ENCODE data around the gene PTPRM.

The PTPRM gene

DNA sequence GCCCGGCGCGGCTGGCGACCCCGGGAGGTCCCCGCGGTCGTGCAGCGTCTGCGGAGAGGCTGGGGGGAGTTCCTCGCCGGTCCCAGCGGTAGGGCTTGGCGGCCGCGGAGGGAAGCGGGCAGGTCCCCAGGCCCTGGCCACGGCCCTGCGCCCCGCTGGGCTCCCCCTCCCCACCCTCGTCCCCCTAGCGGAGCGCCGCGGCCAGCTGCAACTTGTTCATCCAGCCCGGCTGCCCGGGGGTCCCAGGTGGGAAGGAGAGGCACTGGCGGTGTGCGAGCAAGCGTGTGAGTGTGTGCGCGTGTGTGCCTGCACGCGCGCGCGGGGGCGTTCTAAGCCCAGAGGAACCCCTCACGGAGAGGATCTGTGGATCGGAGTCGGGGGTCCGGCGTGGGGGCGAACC is 1.3 kb downstream of the PTPRM start (continued):
- TF ChIP-seq, protein P1, sequence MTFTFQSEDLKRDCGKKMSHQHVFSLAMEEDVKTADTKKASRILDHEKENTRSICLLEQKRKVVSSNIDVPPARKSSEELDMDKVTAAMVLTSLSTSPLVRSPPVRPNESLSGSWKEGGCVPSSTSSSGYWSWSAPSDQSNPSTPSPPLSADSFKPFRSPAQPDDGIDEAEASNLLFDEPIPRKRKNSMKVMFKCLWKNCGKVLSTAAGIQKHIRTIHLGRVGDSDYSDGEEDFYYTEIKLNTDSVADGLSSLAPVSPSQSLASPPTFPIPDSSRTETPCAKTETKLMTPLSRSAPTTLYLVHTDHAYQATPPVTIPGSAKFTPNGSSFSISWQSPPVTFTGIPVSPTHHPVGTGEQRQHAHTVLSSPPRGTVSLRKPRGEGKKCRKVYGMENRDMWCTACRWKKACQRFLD (tag by site-specific recombination; IDR thresholded peaks at IDR 0.05): no peak
- TF ChIP-seq TRIM28 (IDR thresholded peaks at IDR 0.05; ENCODE audit: borderline replicate concordance, low read length) (no peak), OVOL3 (tag by site-specific recombination; IDR thresholded peaks at IDR 0.05) (no peak), ZNF23 (tag by site-specific recombination; IDR thresholded peaks at IDR 0.05; ENCODE audit: borderline replicate concordance) (no peak), FEZF1 (tag by site-specific recombination; IDR thresholded peaks at IDR 0.05) (no peak), ZBTB17 (tag by site-specific recombination; IDR thresholded peaks at IDR 0.05) (no peak), ZIC2 (tag by site-specific recombination; IDR thresholded peaks at IDR 0.05) (peak; percentile 95), ZNF133 (tag by site-specific recombination; IDR thresholded peaks at IDR 0.05) (no peak), ZNF624 (tag by site-specific recombination; IDR thresholded peaks at IDR 0.05) (no peak), ZNF664 (tag by site-specific recombination; IDR thresholded peaks at IDR 0.05) (no peak), ZNF121 (tag by site-specific recombination; IDR thresholded peaks at IDR 0.05) (no peak), GLIS1 (tag by site-specific recombination; IDR thresholded peaks at IDR 0.05) (peak; percentile 81), KLF9 (tag by site-specific recombination; IDR thresholded peaks at IDR 0.05; ENCODE audit: low read depth) (peak; percentile 43; the same call in 1 of the 2 replicates), HOXA7 (CRISPR knock-in tag; IDR thresholded peaks at IDR 0.05; ENCODE audit: borderline replicate concordance) (no peak), ZNF214 (tag by site-specific recombination; IDR thresholded peaks at IDR 0.05; ENCODE audit: borderline replicate concordance) (no peak), ZNF335 (tag by site-specific recombination; conservative IDR thresholded peaks at IDR 0.05) (peak; percentile 70), ZBTB20 (tag by site-specific recombination; IDR thresholded peaks at IDR 0.05) (peak; percentile 56; the same call in 1 of the 2 replicates), ZFHX2 (tag by site-specific recombination; conservative IDR thresholded peaks at IDR 0.05) (peak; percentile 63), ZNF747 (tag by site-specific recombination; IDR thresholded peaks at IDR 0.05) (no peak), ZNF544 (tag by site-specific recombination; IDR thresholded peaks at IDR 0.05) (no peak), ZNF548 (tag by site-specific recombination; IDR thresholded peaks at IDR 0.05) (no peak), ZNF654 (tag by site-specific recombination; IDR thresholded peaks at IDR 0.05; ENCODE audit: low read depth) (no peak), GLIS2 (tag by site-specific recombination; IDR thresholded peaks at IDR 0.05) (peak; percentile 85; the same call in 1 of the 2 replicates), PRDM1 (tag by site-specific recombination; IDR thresholded peaks at IDR 0.05) (no peak), ZEB2 (tag by site-specific recombination; IDR thresholded peaks at IDR 0.05) (peak; percentile 43), ZNF561 (tag by site-specific recombination; IDR thresholded peaks at IDR 0.05; ENCODE audit: borderline replicate concordance) (no peak)
- TF ChIP-seq, protein P2, sequence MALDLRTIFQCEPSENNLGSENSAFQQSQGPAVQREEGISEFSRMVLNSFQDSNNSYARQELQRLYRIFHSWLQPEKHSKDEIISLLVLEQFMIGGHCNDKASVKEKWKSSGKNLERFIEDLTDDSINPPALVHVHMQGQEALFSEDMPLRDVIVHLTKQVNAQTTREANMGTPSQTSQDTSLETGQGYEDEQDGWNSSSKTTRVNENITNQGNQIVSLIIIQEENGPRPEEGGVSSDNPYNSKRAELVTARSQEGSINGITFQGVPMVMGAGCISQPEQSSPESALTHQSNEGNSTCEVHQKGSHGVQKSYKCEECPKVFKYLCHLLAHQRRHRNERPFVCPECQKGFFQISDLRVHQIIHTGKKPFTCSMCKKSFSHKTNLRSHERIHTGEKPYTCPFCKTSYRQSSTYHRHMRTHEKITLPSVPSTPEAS (tag by site-specific recombination; IDR thresholded peaks at IDR 0.05): peak; percentile 80
- TF ChIP-seq, protein P3, sequence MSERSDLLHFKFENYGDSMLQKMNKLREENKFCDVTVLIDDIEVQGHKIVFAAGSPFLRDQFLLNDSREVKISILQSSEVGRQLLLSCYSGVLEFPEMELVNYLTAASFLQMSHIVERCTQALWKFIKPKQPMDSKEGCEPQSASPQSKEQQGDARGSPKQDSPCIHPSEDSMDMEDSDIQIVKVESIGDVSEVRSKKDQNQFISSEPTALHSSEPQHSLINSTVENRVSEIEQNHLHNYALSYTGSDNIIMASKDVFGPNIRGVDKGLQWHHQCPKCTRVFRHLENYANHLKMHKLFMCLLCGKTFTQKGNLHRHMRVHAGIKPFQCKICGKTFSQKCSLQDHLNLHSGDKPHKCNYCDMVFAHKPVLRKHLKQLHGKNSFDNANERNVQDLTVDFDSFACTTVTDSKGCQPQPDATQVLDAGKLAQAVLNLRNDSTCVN (tag by site-specific recombination; optimal IDR thresholded peaks at IDR 0.05): peak; percentile 72
- TF ChIP-seq, protein P4, sequence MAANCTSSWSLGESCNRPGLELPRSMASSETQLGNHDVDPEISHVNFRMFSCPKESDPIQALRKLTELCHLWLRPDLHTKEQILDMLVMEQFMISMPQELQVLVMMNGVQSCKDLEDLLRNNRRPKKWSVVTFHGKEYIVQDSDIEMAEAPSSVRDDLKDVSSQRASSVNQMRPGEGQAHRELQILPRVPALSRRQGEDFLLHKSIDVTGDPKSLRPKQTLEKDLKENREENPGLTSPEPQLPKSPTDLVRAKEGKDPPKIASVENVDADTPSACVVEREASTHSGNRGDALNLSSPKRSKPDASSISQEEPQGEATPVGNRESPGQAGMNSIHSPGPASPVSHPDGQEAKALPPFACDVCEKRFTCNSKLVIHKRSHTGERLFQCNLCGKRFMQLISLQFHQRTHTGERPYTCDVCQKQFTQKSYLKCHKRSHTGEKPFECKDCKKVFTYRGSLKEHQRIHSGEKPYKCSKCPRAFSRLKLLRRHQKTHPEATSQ (tag by site-specific recombination; IDR thresholded peaks at IDR 0.05): no peak
- TF ChIP-seq, protein P5, sequence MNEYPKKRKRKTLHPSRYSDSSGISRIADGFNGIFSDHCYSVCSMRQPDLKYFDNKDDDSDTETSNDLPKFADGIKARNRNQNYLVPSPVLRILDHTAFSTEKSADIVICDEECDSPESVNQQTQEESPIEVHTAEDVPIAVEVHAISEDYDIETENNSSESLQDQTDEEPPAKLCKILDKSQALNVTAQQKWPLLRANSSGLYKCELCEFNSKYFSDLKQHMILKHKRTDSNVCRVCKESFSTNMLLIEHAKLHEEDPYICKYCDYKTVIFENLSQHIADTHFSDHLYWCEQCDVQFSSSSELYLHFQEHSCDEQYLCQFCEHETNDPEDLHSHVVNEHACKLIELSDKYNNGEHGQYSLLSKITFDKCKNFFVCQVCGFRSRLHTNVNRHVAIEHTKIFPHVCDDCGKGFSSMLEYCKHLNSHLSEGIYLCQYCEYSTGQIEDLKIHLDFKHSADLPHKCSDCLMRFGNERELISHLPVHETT (tag by site-specific recombination; IDR thresholded peaks at IDR 0.05): no peak
- TF ChIP-seq, protein P6, sequence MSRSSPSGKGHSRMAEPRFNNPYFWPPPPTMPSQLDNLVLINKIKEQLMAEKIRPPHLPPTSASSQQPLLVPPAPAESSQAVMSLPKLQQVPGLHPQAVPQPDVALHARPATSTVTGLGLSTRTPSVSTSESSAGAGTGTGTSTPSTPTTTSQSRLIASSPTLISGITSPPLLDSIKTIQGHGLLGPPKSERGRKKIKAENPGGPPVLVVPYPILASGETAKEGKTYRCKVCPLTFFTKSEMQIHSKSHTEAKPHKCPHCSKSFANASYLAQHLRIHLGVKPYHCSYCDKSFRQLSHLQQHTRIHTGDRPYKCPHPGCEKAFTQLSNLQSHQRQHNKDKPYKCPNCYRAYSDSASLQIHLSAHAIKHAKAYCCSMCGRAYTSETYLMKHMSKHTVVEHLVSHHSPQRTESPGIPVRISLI (tag by site-specific recombination; IDR thresholded peaks at IDR 0.05): no peak
- TF ChIP-seq, protein P7, sequence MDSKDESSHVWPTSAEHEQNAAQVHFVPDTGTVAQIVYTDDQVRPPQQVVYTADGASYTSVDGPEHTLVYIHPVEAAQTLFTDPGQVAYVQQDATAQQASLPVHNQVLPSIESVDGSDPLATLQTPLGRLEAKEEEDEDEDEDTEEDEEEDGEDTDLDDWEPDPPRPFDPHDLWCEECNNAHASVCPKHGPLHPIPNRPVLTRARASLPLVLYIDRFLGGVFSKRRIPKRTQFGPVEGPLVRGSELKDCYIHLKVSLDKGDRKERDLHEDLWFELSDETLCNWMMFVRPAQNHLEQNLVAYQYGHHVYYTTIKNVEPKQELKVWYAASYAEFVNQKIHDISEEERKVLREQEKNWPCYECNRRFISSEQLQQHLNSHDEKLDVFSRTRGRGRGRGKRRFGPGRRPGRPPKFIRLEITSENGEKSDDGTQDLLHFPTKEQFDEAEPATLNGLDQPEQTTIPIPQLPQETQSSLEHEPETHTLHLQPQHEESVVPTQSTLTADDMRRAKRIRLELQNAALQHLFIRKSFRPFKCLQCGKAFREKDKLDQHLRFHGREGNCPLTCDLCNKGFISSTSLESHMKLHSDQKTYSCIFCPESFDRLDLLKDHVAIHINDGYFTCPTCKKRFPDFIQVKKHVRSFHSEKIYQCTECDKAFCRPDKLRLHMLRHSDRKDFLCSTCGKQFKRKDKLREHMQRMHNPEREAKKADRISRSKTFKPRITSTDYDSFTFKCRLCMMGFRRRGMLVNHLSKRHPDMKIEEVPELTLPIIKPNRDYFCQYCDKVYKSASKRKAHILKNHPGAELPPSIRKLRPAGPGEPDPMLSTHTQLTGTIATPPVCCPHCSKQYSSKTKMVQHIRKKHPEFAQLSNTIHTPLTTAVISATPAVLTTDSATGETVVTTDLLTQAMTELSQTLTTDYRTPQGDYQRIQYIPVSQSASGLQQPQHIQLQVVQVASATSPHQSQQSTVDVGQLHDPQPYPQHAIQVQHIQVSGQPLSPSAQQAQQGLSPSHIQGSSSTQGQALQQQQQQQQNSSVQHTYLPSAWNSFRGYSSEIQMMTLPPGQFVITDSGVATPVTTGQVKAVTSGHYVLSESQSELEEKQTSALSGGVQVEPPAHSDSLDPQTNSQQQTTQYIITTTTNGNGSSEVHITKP (tag by site-specific recombination; IDR thresholded peaks at IDR 0.05): no peak

Data from HEK293 (cell line).